ENCODE data around the gene LCN2.

LCN2 gene

DNA sequence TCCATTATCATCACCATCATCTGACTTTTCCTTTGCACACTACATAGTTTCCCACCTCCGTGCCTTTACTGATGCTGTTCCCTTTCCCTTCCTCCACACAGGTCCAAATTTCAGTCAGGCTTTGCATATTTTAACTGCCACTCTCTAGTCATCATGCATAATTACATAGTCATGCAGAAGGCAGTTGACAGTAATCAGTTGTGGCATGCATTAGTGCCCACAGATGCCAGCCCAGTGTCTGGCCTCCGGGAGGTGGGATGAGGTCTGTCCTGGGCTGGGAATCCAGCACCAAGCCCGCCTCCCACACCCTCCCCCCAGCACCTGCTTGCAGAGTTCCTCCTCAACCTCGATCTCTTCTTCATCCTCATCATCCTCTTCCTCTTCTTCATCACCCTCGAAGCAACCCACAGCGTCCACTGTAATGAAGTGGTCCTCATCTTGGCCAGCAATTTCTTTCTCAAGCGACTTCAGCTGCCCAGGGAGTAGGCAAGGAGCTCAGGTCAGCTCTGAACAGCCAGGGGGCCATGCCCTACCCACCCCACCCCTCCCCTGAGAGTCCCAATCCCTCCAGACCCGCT is 19.6 kb downstream of the LCN2 start:
- Histone ChIP-seq H3K18ac (ENCODE audit: low read depth in 1 of 2, low read length in 2 of 2) (no peak overlapping the region), H3K27ac (ENCODE audit: low read length, poor library complexity, severe bottlenecking) (no peak overlapping the region), H3K9me3 (ENCODE audit: control insufficient read depth, low read length) (no peaks in the 10 kb centered on the region), H3K27me3 (ENCODE audit: control insufficient read depth in 1 of 2, insufficient read depth in 1 of 2, low read length in 2 of 2) (no peaks in the 10 kb centered on the region), H3K4ac (ENCODE audit: low read depth in 1 of 2, low read length in 2 of 2) (no peak overlapping the region), H3K79me1 (replicated peaks; ENCODE audit: low read length, poor library complexity, severe bottlenecking) (peaks cover 19% of the 10 kb centered on the region), H3K4me2 (ENCODE audit: low read length, poor library complexity, severe bottlenecking) (no peak overlapping the region), H3K23ac (ENCODE audit: low read length in 2 of 2) (no peak overlapping the region), H2AFZ (ENCODE audit: low read depth, low read length) (no peak overlapping the region), H3K36me3 (ENCODE audit: control insufficient read depth in 1 of 2, insufficient read depth in 2 of 2, low read depth in 1 of 2, low read length in 2 of 2) (peaks cover 65 to 77% of the 10 kb centered on the region in 2 experiments), H2BK5ac (ENCODE audit: low read depth, low read length, poor library complexity, severe bottlenecking) (no peak overlapping the region), H2BK12ac (ENCODE audit: low read length in 2 of 2) (no peak overlapping the region), H2BK15ac (ENCODE audit: low read depth, poor library complexity, severe bottlenecking) (no peak overlapping the region), H3K4me1 (ENCODE audit: control insufficient read depth, insufficient read depth, low read depth, low read length) (peaks cover 4% of the 10 kb centered on the region), H3K14ac (ENCODE audit: low read length in 2 of 2) (no peak overlapping the region), H2BK120ac (ENCODE audit: low read depth, low read length) (no peak overlapping the region), H3K9ac (ENCODE audit: low read length) (no peak overlapping the region), H4K91ac (ENCODE audit: low read length) (no peak overlapping the region), H4K8ac (ENCODE audit: low read length) (no peak overlapping the region), H2AK5ac (ENCODE audit: low read length, severe bottlenecking) (no peak overlapping the region), H3K4me3 (ENCODE audit: insufficient read depth in 1 of 2, low read depth in 1 of 2, low read length in 2 of 2) (no peak overlapping the region)
- no peak for DNase-seq
- WGBS: 96% methylated on average over 8 of the region's 8 CpGs

DNA sequence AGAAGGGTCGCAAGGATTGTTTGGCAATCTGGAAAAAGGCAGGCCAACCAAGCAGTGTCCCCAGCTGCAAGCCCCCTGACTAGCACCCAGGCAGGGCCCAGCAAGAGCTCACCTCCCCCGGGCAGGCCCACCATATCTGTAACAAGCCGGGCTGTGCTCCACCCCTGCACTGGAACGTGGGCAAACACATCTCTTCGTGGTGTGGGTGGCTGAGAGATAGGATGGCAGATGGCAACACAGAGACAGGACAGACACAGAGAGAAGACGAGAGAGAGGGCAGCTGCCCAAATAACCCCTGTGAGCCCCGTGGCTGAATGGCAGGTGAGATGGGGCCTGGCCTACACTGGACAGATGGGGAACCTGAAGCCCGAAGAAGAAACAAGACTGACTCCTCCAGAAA is 20.2 kb downstream of the LCN2 start:
- H3K14ac ChIP-seq (ENCODE audit: low read length in 2 of 2): no peak overlapping the region
- no peak overlapping the region for H2BK12ac ChIP-seq (ENCODE audit: low read length in 2 of 2)
- no peak overlapping the region for H3K9ac ChIP-seq (ENCODE audit: low read length)
- no peak for DNase-seq
- no peak overlapping the region for H2AFZ ChIP-seq (ENCODE audit: low read depth, low read length)
- peaks cover 21% of the 10 kb centered on the region for H3K79me1 ChIP-seq (replicated peaks; ENCODE audit: low read length, poor library complexity, severe bottlenecking)
- H3K4me1 ChIP-seq (ENCODE audit: control insufficient read depth, insufficient read depth, low read depth, low read length): peaks cover 4% of the 10 kb centered on the region
- H3K4ac ChIP-seq (ENCODE audit: low read depth in 1 of 2, low read length in 2 of 2): no peak overlapping the region
- H2BK5ac ChIP-seq (ENCODE audit: low read depth, low read length, poor library complexity, severe bottlenecking): no peak overlapping the region
- no peak overlapping the region for H3K27ac ChIP-seq (ENCODE audit: low read length, poor library complexity, severe bottlenecking)
- H3K9me3 ChIP-seq (ENCODE audit: control insufficient read depth, low read length): no peaks in the 10 kb centered on the region
- H3K23ac ChIP-seq (ENCODE audit: low read length in 2 of 2): no peak overlapping the region
- no peak overlapping the region for H2BK120ac ChIP-seq (ENCODE audit: low read depth, low read length)
- no peak overlapping the region for H3K18ac ChIP-seq (ENCODE audit: low read depth in 1 of 2, low read length in 2 of 2)
- H2BK15ac ChIP-seq (ENCODE audit: low read depth, poor library complexity, severe bottlenecking): no peak overlapping the region
- peaks cover 63 to 76% of the 10 kb centered on the region in 2 experiments for H3K36me3 ChIP-seq (ENCODE audit: control insufficient read depth in 1 of 2, insufficient read depth in 2 of 2, low read depth in 1 of 2, low read length in 2 of 2)
- no peak overlapping the region for H4K91ac ChIP-seq (ENCODE audit: low read length)
- no peaks in the 10 kb centered on the region for H3K27me3 ChIP-seq (ENCODE audit: control insufficient read depth in 1 of 2, insufficient read depth in 1 of 2, low read length in 2 of 2)
- no peak overlapping the region for H3K4me2 ChIP-seq (ENCODE audit: low read length, poor library complexity, severe bottlenecking)
- no peak overlapping the region for H4K8ac ChIP-seq (ENCODE audit: low read length)
- 97% methylated on average over 8 of the region's 8 CpGs for WGBS
- no peak overlapping the region for H2AK5ac ChIP-seq (ENCODE audit: low read length, severe bottlenecking)
- no peak overlapping the region for H3K4me3 ChIP-seq (ENCODE audit: insufficient read depth in 1 of 2, low read depth in 1 of 2, low read length in 2 of 2)

DNA sequence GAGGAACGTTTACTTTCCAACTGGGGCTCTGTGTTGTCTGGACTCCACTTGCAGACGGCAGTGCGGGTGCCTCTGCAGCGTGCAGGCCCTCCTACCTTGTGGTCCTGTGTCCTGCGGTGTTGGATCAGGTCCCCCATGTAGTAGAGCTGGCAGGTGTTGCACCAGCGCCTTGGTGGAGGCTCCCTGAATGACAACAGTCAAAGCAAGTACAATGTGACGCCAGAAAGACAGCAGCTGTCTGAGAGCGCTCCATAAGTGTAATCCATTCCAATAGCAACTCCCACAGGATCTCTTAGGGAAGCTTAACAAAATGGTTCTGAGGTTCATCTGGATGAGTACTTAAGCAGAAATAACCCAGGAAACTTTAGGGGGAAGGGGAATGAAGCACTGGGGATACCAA is 20.7 kb downstream of the LCN2 start:
- Histone ChIP-seq H2BK15ac (ENCODE audit: low read depth, poor library complexity, severe bottlenecking) (no peak overlapping the region), H3K4me1 (ENCODE audit: control insufficient read depth, insufficient read depth, low read depth, low read length) (peaks cover 4% of the 10 kb centered on the region), H3K4me2 (ENCODE audit: low read length, poor library complexity, severe bottlenecking) (no peak overlapping the region), H2BK12ac (ENCODE audit: low read length in 2 of 2) (no peak overlapping the region), H2AFZ (ENCODE audit: low read depth, low read length) (no peak overlapping the region), H3K79me1 (replicated peaks; ENCODE audit: low read length, poor library complexity, severe bottlenecking) (peaks cover 21% of the 10 kb centered on the region), H3K27me3 (ENCODE audit: control insufficient read depth in 1 of 2, insufficient read depth in 1 of 2, low read length in 2 of 2) (no peaks in the 10 kb centered on the region), H3K18ac (ENCODE audit: low read depth in 1 of 2, low read length in 2 of 2) (no peak overlapping the region), H4K91ac (ENCODE audit: low read length) (no peak overlapping the region), H3K4me3 (ENCODE audit: insufficient read depth in 1 of 2, low read depth in 1 of 2, low read length in 2 of 2) (no peak overlapping the region), H3K27ac (ENCODE audit: low read length, poor library complexity, severe bottlenecking) (no peak overlapping the region), H3K4ac (ENCODE audit: low read depth in 1 of 2, low read length in 2 of 2) (no peak overlapping the region), H3K9ac (ENCODE audit: low read length) (no peak overlapping the region), H3K9me3 (ENCODE audit: control insufficient read depth, low read length) (no peaks in the 10 kb centered on the region), H2BK5ac (ENCODE audit: low read depth, low read length, poor library complexity, severe bottlenecking) (no peak overlapping the region), H3K36me3 (ENCODE audit: control insufficient read depth in 1 of 2, insufficient read depth in 2 of 2, low read depth in 1 of 2, low read length in 2 of 2) (peaks cover 59 to 76% of the 10 kb centered on the region in 2 experiments), H3K14ac (ENCODE audit: low read length in 2 of 2) (no peak overlapping the region), H4K8ac (ENCODE audit: low read length) (no peak overlapping the region), H2AK5ac (ENCODE audit: low read length, severe bottlenecking) (no peak overlapping the region), H2BK120ac (ENCODE audit: low read depth, low read length) (no peak overlapping the region), H3K23ac (ENCODE audit: low read length in 2 of 2) (no peak overlapping the region)
- DNase-seq: no peak
- 98% methylated on average over 7 of the region's 8 CpGs for WGBS

DNA sequence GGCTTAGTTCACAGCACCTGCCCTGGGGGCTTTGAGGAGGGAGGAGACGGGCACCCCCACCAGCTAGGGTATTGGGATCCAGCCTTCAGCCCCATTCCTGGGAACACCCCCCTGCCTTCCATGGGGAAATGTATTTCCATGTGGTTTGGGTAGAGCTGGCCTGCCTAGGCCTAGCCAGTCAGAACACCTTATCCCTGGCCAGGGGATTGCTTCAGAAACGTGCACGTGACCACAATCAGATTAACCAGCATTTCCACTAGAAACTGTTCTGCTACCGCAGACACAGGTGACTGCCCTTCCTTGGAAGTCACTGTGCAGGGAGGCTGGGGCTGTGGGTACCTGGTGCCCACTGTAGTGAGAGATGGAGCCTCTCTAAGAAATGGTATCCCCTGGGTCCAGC is 24.8 kb downstream of the LCN2 start:
- Histone ChIP-seq H3K4me2 (ENCODE audit: low read length, poor library complexity, severe bottlenecking) (no peak overlapping the region), H2AFZ (ENCODE audit: low read depth, low read length) (no peak overlapping the region), H3K23ac (ENCODE audit: low read length in 2 of 2) (no peak overlapping the region), H2AK5ac (ENCODE audit: low read length, severe bottlenecking) (no peak overlapping the region), H2BK5ac (ENCODE audit: low read depth, low read length, poor library complexity, severe bottlenecking) (no peak overlapping the region), H3K27me3 (ENCODE audit: control insufficient read depth in 1 of 2, insufficient read depth in 1 of 2, low read length in 2 of 2) (no peaks in the 10 kb centered on the region), H4K8ac (ENCODE audit: low read length) (peak overlapping the region; percentile 21), H3K14ac (ENCODE audit: low read length in 2 of 2) (no peak overlapping the region), H4K91ac (ENCODE audit: low read length) (peak overlapping the region; percentile 54), H3K4ac (ENCODE audit: low read depth in 1 of 2, low read length in 2 of 2) (no peak overlapping the region), H2BK15ac (ENCODE audit: low read depth, poor library complexity, severe bottlenecking) (no peak overlapping the region), H3K27ac (ENCODE audit: low read length, poor library complexity, severe bottlenecking) (no peak overlapping the region), H2BK12ac (ENCODE audit: low read length in 2 of 2) (no peak overlapping the region), H3K18ac (ENCODE audit: low read depth in 1 of 2, low read length in 2 of 2) (no peak overlapping the region), H3K4me1 (ENCODE audit: control insufficient read depth, insufficient read depth, low read depth, low read length) (peaks cover 20% of the 10 kb centered on the region), H3K79me1 (replicated peaks; ENCODE audit: low read length, poor library complexity, severe bottlenecking) (peaks cover 14% of the 10 kb centered on the region), H3K9me3 (ENCODE audit: control insufficient read depth, low read length) (peaks cover 5% of the 10 kb centered on the region), H3K9ac (ENCODE audit: low read length) (no peak overlapping the region), H3K36me3 (ENCODE audit: control insufficient read depth in 1 of 2, insufficient read depth in 2 of 2, low read depth in 1 of 2, low read length in 2 of 2) (peaks cover 52 to 84% of the 10 kb centered on the region in 2 experiments), H2BK120ac (ENCODE audit: low read depth, low read length) (no peak overlapping the region), H3K4me3 (ENCODE audit: insufficient read depth in 1 of 2, low read depth in 1 of 2, low read length in 2 of 2) (no peak overlapping the region)
- no peak for DNase-seq
- 90% methylated on average over 2 of the region's 4 CpGs for WGBS
